ENCODE data around the gene C17orf114.
A peak's percentile ranks its signal among the peaks of the same experiment; 100 is the strongest.

The C17orf114 gene

DNA sequence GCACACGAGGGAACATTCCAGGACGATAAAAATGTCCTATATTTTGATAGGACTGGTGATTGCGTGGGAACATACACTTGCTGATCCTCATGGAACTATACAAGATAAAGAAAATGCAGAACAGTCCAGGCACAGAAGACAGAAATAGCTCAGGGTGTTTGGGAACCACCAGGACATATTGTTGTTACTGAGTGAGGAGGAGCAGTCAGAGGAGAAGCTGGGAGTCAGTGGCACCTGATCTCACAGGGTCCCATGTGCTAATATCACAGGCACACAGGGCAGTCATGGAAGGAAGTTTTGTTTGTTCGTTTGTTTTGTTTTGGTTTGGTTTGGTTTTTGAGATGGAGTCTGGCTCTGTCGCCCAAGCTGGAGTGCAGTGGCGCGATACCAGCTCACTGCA, 10.6 kb upstream of the C17orf114 start:
- ATAC-seq (replicated peaks in 6 of 8) = peak in 1 of 8 experiments; percentile 10
- WGBS, 10 experiments = 20 to 100% (median 81%) methylated on average over 1 to 7 of the region's 7 CpGs; no CpG with 5 or more reads in 1 of the 10 experiments
- Histone ChIP-seq H3K4me3 (no peak overlapping the region), H3K4me1 (replicated peaks in 1 of 2) (no peaks in the 10 kb centered on the region), H3K27ac (no peak overlapping the region)
- in situ Hi-C loops (cut with MboI; ENCODE audit: low pct_unique_long_range_greater_than_20kb in 2 of 9, low sequenced_read_pairs in 9 of 9, unreplicated experiment in 9 of 9) = no loop called here

DNA sequence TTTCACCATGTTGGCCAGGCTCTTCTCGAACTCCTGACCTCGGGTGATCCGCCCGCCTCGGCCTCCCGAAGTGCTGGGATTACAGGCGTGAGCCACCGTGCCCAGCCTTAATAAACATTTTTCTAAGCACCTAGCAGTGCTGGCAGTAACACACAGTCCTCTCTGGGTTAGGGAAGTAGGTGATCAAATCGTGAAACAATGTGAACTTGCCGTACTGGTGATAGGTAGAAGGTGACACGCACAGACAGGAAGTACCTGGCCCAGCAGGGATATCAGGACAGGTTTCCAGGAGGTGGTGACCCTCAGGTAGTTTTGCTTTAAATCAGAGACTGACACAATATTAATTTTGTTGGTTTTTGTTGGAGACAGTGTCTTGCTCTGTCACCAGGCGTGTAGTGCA, 9.3 kb upstream of the C17orf114 start:
- no peak for ATAC-seq (replicated peaks in 6 of 8)
- WGBS, 10 experiments = 88 to 100% (median 93%) methylated on average over 1 to 7 of the region's 12 CpGs; no CpG with 5 or more reads in 4 of the 10 experiments

GRCh38 chr17:4810696-4811290, 8.7 kb upstream of the C17orf114 start:
- 78 to 100% (median 96%) methylated on average over 4 to 11 of the region's 13 CpGs for WGBS, 10 experiments
- H3K4me3 ChIP-seq = no peak overlapping the region
- no peak overlapping the region for H3K27ac ChIP-seq
- ATAC-seq (replicated peaks in 6 of 8) = no peak
- no peaks in the 10 kb centered on the region for H3K4me1 ChIP-seq (replicated peaks in 1 of 2)
- in situ Hi-C loops (cut with MboI; ENCODE audit: low pct_unique_long_range_greater_than_20kb in 2 of 9, low sequenced_read_pairs in 9 of 9, unreplicated experiment in 9 of 9) = no loop called here

More for the DNA sequence above, 9.3 kb upstream of the C17orf114 start:
- Histone ChIP-seq H3K27ac (no peak overlapping the region), H3K4me1 (replicated peaks in 1 of 2) (no peaks in the 10 kb centered on the region), H3K4me3 (no peak overlapping the region)
- in situ Hi-C loops (cut with MboI; ENCODE audit: low pct_unique_long_range_greater_than_20kb in 2 of 9, low sequenced_read_pairs in 9 of 9, unreplicated experiment in 9 of 9) = no loop called here

- WGBS, 10 experiments = 40 to 100% (median 86%) methylated on average over 1 to 4 of the region's 6 CpGs; no CpG with 5 or more reads in 4 of the 10 experiments
- H3K27ac ChIP-seq = no peak overlapping the region
- no peaks in the 10 kb centered on the region for H3K4me1 ChIP-seq (replicated peaks in 1 of 2)
- no peak for ATAC-seq (replicated peaks in 6 of 8)
- in situ Hi-C loops (cut with MboI; ENCODE audit: low pct_unique_long_range_greater_than_20kb in 2 of 9, low sequenced_read_pairs in 9 of 9, unreplicated experiment in 9 of 9) = no loop called here
- no peak overlapping the region for H3K4me3 ChIP-seq
Observed at GRCh38 chr17:4808378-4808767, 6.2 kb upstream of the C17orf114 start.

GRCh38 chr17:4807605-4808377, 5.7 kb upstream of the C17orf114 start:
- H3K27ac ChIP-seq = no peak overlapping the region
- peak in 4 of 8 experiments; percentile 1 to 2 (median 1) for ATAC-seq (replicated peaks in 6 of 8)
- H3K4me3 ChIP-seq = peak overlapping the region; percentile 32 to 77 (median 55)
- in situ Hi-C loops (cut with MboI; ENCODE audit: low pct_unique_long_range_greater_than_20kb in 2 of 9, low sequenced_read_pairs in 9 of 9, unreplicated experiment in 9 of 9) = no loop called here
- H3K4me1 ChIP-seq (replicated peaks in 1 of 2) = no peaks in the 10 kb centered on the region
- WGBS, 10 experiments = 0 to 100% (median 84%) methylated on average over 1 to 14 of the region's 32 CpGs; no CpG with 5 or more reads in 3 of the 10 experiments

GRCh38 chr17:4806777-4807604, 4.9 kb upstream of the C17orf114 start, which contains the start of gene PLD2:
Gene PLD2 (plus strand): TSS chr17:4807152. CDS start chr17:4807773, 621 bp downstream.
- no CpG with 5 or more reads among the region's 106 CpGs for WGBS, 10 experiments
- H3K4me3 ChIP-seq = peak within 1 kb of the TSS; percentile 32 to 77 (median 55)
- in situ Hi-C loops (cut with MboI; ENCODE audit: low pct_unique_long_range_greater_than_20kb in 2 of 9, low sequenced_read_pairs in 9 of 9, unreplicated experiment in 9 of 9) = no loop called here
- no peak within 1 kb of the TSS for H3K27ac ChIP-seq
- H3K4me1 ChIP-seq (replicated peaks in 1 of 2) = no peaks in the 10 kb centered on the region
- peak; percentile 94 to 98 (median 96) for ATAC-seq (replicated peaks in 6 of 8)

DNA sequence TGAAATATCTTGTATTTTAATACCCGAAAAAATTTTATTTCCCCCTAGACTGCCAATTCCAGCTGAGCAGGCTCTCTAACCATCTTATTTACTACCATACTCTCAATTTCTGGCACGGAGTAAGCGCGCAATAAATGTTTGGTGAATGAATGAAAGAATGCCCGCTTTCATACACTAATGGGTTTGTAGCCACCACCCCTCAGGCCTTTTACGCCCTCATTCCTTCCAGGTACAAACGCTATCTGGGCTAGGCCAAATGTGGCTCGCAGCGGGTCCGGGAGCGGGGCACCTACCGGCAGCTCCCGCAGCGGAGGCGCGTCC, 4.3 kb upstream of the C17orf114 start:
- H3K4me1 ChIP-seq (replicated peaks in 1 of 2) = no peaks in the 10 kb centered on the region
- peak overlapping the region; percentile 32 to 77 (median 55) for H3K4me3 ChIP-seq
- in situ Hi-C loops (cut with MboI; ENCODE audit: low pct_unique_long_range_greater_than_20kb in 2 of 9, low sequenced_read_pairs in 9 of 9, unreplicated experiment in 9 of 9) = no loop called here
- H3K27ac ChIP-seq = no peak overlapping the region
- peak in 1 of 8 experiments; percentile 18 for ATAC-seq (replicated peaks in 6 of 8)
- 0 to 22% (median 6%) methylated on average over 1 to 11 of the region's 16 CpGs; no CpG with 5 or more reads in 2 of the 10 experiments for WGBS, 10 experiments

DNA sequence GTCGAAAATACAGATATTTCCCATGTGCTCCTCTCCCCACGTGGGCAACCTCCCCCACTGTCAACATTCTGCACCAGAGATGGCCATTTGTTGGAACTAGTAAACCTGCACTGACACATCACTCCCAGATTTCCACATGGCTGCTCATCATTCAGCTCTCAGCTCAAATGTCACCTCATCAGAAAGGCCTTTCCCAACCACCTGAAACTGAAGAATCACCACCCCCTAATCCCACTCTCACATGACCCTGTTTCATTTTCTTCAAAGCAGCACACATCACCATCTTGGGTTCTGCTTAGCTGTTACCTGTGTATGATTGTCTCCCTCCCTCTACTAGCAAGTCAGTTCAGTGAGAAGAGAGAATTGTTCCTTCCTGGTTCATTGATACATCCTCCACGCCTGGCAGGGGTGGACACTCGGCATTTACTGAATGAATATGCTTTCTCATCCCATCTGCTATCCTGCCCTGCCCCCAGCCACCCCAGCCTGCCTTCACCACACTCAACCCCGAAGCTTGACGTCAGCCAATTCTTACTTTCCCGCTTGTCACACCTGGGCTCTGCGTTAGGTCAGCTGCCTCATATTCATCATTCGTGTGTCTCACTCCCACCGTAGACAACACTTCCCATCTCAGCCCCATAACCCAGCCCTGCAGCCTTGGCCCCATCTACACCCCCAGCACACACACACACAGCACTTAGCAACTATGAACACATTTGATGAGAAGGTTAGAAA, 1.5 kb downstream of the C17orf114 start:
- Histone ChIP-seq H3K4me1 (replicated peaks in 1 of 2) (peaks cover 3 to 6% of the 10 kb centered on the region in 2 donors), H3K4me3 (no peak overlapping the region), H3K27ac (no peak overlapping the region)
- 20 to 75% (median 48%) methylated on average over 1 to 7 of the region's 10 CpGs; no CpG with 5 or more reads in 3 of the 10 experiments for WGBS, 10 experiments
- in situ Hi-C loops (cut with MboI; ENCODE audit: low pct_unique_long_range_greater_than_20kb in 2 of 9, low sequenced_read_pairs in 9 of 9, unreplicated experiment in 9 of 9) = no loop called here
- ATAC-seq (replicated peaks in 6 of 8) = peak in 6 of 8 experiments; percentile 6 to 60 (median 36)

GRCh38 chr17:4796552-4796920, 5.6 kb downstream of the C17orf114 start:
- WGBS, 10 experiments = 0 to 6% (median 0%) methylated on average over 1 to 7 of the region's 7 CpGs; no CpG with 5 or more reads in 3 of the 10 experiments
- Histone ChIP-seq H3K4me1 (replicated peaks in 1 of 2) (peaks cover 3 to 6% of the 10 kb centered on the region in 2 donors), H3K27ac (peak overlapping the region; percentile 74 to 89), H3K4me3 (peak overlapping the region; percentile 51 to 75 (median 66))
- in situ Hi-C loops (cut with MboI; ENCODE audit: low pct_unique_long_range_greater_than_20kb in 2 of 9, low sequenced_read_pairs in 9 of 9, unreplicated experiment in 9 of 9) = loop anchor here in 1 of 9 experiments (25.0 kb wide), 1 partner anchor 91 kb away; the partner anchor contains the start of gene C17orf107
- ATAC-seq (replicated peaks in 6 of 8) = peak in 4 of 8 experiments; percentile 11 to 78 (median 67)

- Histone ChIP-seq H3K4me1 (replicated peaks in 1 of 2) (peaks cover 5 to 6% of the 10 kb centered on the region in 2 donors), H3K27ac (no peak overlapping the region), H3K4me3 (no peak overlapping the region)
- 86 to 100% (median 100%) methylated on average over 1 of the region's 1 CpG; no CpG with 5 or more reads in 3 of the 10 experiments for WGBS, 10 experiments
- no peak for ATAC-seq (replicated peaks in 6 of 8)
- in situ Hi-C loops (cut with MboI; ENCODE audit: low pct_unique_long_range_greater_than_20kb in 2 of 9, low sequenced_read_pairs in 9 of 9, unreplicated experiment in 9 of 9) = loop anchor here in 1 of 9 experiments (25.0 kb wide), 1 partner anchor 92 kb away; the partner anchor contains the start of gene C17orf107
Observed at GRCh38 chr17:4795168-4795567, 7.0 kb downstream of the C17orf114 start.

- in situ Hi-C loops (cut with MboI; ENCODE audit: low pct_unique_long_range_greater_than_20kb in 2 of 9, low sequenced_read_pairs in 9 of 9, unreplicated experiment in 9 of 9) = loop anchor here in 1 of 9 experiments (25.0 kb wide), 1 partner anchor 97 kb away; the partner anchor contains the start of gene C17orf107
Observed at GRCh38 chr17:4790705-4791088, 11.4 kb downstream of the C17orf114 start.

More at GRCh38 chr17:4790705-4791088, 11.4 kb downstream of the C17orf114 start:
- Histone ChIP-seq H3K27ac (no peak overlapping the region), H3K4me1 (replicated peaks in 1 of 2) (peaks cover 7 to 12% of the 10 kb centered on the region in 2 donors), H3K4me3 (peak overlapping the region in 4 of 5 donors; percentile 55 to 76 (median 68))
- 18 to 84% (median 61%) methylated on average over 2 to 6 of the region's 7 CpGs for WGBS, 10 experiments
- no peak for ATAC-seq (replicated peaks in 6 of 8)
